Stimulated activated CD4-positive, alpha-beta T cell treated with anti-CD3 and anti-CD28 coated beads, Interleukin-1b, Interleukin-23, amount 100 ng/mL, for 48 hours (primary cell): ENCODE results near the gene MMS19.
"Not testable (repeated sequence)": the region's sequence is repeated elsewhere in the genome, so short reads cannot be mapped to it uniquely, and the experiment has no call there.

Experiments
- DNase-seq: peaks from one replicate; pipeline ENCODE4 v3.0.0-alpha.2; 2020

Gene MMS19

GRCh38 chr10:97528876-97529275 is 30.7 kb upstream of the MMS19 start:
- DNase-seq: not testable (repeated sequence)

GRCh38 chr10:97525683-97526110 is 27.5 kb upstream of the MMS19 start:
- DNase-seq: no peak

GRCh38 chr10:97525086-97525485 is 26.9 kb upstream of the MMS19 start:
- DNase-seq: no peak

- no peak for DNase-seq
Observed at GRCh38 chr10:97522937-97523336, 24.7 kb upstream of the MMS19 start.

GRCh38 chr10:97522071-97522470 is 23.8 kb upstream of the MMS19 start:
- DNase-seq: no peak

GRCh38 chr10:97520978-97521761 is 22.9 kb upstream of the MMS19 start:
- DNase-seq: no peak

- DNase-seq: no peak
Observed at GRCh38 chr10:97520520-97520919, 22.3 kb upstream of the MMS19 start.

- no peak for DNase-seq
Observed at GRCh38 chr10:97519342-97519741, 21.1 kb upstream of the MMS19 start.

- DNase-seq: no peak
Observed at GRCh38 chr10:97518301-97519043, 20.2 kb upstream of the MMS19 start.

- DNase-seq: no peak
Observed at GRCh38 chr10:97517778-97518300, 19.6 kb upstream of the MMS19 start.

GRCh38 chr10:97517096-97517750 is 19.0 kb upstream of the MMS19 start:
- DNase-seq: no peak

GRCh38 chr10:97515271-97515978 is 17.2 kb upstream of the MMS19 start:
- no peak for DNase-seq

- no peak for DNase-seq
Observed at GRCh38 chr10:97514344-97514743, 16.1 kb upstream of the MMS19 start.

GRCh38 chr10:97512993-97513392 is 14.8 kb upstream of the MMS19 start:
- no peak for DNase-seq

GRCh38 chr10:97511711-97512440 is 13.7 kb upstream of the MMS19 start:
- DNase-seq: no peak

GRCh38 chr10:97510686-97511085 is 12.5 kb upstream of the MMS19 start:
- no peak for DNase-seq

- DNase-seq: no peak
Observed at GRCh38 chr10:97509120-97509680, 11.0 kb upstream of the MMS19 start.

- DNase-seq: no peak
Observed at GRCh38 chr10:97508342-97508741, 10.1 kb upstream of the MMS19 start.

GRCh38 chr10:97506199-97506991 is 8.2 kb upstream of the MMS19 start:
- DNase-seq: no peak

GRCh38 chr10:97505152-97505551 is 6.9 kb upstream of the MMS19 start:
- DNase-seq: no peak

- DNase-seq: no peak
Observed at GRCh38 chr10:97503406-97503805, 5.2 kb upstream of the MMS19 start.
